Measurements from ENCODE around the gene PIM1. TPM values are rescaled to one million over a fixed set of nuclear protein-coding genes. Genes with fewer than 3 reads are reported as not detected.
"Not testable (repeated sequence)": the region's sequence is repeated elsewhere in the genome, so short reads cannot be mapped to it uniquely, and the experiment has no call there.

Gene PIM1
- total and polyA plus RNA-seq, 9 of the 15 experiments (the other 6 are each of a cell fraction or from before 2014, with no cell fraction given), result 19.0 to 789 (median 212) TPM

- H3K9me1 ChIP-seq (ENCODE audit: control insufficient read depth, insufficient read depth, low read length); DNase-seq (ENCODE audit: extremely low read depth in 1 of 4, low spot score in 3 of 4); FAIRE-seq; H4K20me1 ChIP-seq (replicated peaks; ENCODE audit: control insufficient read depth, insufficient read depth, low read length); BruUV-seq (replicated peaks); ATAC-seq; H3K4me2 ChIP-seq (ENCODE audit: insufficient read depth, low read length); H3K9ac ChIP-seq (ENCODE audit: insufficient read depth in 1 of 2, low read depth in 2 of 2, low read length in 2 of 2); H2AFZ ChIP-seq (ENCODE audit: low read depth, low read length); H3K79me2 ChIP-seq (ENCODE audit: control insufficient read depth, insufficient read depth, low read length); H3K9me3 ChIP-seq (replicated peaks; ENCODE audit: control insufficient read depth, insufficient read depth, low read depth, low read length); intact Hi-C loops (cut with micrococcal nuclease); H3K27me3 ChIP-seq (ENCODE audit: control insufficient read depth in 2 of 2, insufficient read depth in 2 of 2, low read length in 2 of 2); H3K4me3 ChIP-seq; H3K36me3 ChIP-seq (ENCODE audit: control insufficient read depth, insufficient read depth, low read length); in situ Hi-C loops (cut with MboI); CTCF ChIA-PET (ENCODE audit: low intra/inter-chr PET ratio); TF ChIP-seq JUND (IDR thresholded peaks at IDR 0.05; ENCODE audit: borderline replicate concordance, low read depth, low read length); NR4A1 (CRISPR knock-in tag; IDR thresholded peaks at IDR 0.05): not testable (repeated sequence)
- 58% methylated on average over 6 of the region's 6 CpGs for WGBS (ENCODE audit: insufficient coverage, low coverage, missing lambda C conversion rate)
- H3K27ac ChIP-seq (ENCODE audit: extremely low read depth, low read depth, low read length), result peak overlapping the region; percentile 97
- POLR2A ChIA-PET, result interaction anchor here (0.6 to 2.6 kb wide), 4 partner anchors 9 to 148 kb away, joined by 4 to 24 read pairs (median 6); no protein-coding TSS in a partner anchor
- peaks cover 69 to 71% of the 10 kb centered on the region in 2 experiments for H3K4me1 ChIP-seq (replicated peaks in 1 of 2; ENCODE audit: control insufficient read depth in 2 of 2, insufficient read depth in 2 of 2, low read length in 2 of 2)
- TF ChIP-seq, protein P1, sequence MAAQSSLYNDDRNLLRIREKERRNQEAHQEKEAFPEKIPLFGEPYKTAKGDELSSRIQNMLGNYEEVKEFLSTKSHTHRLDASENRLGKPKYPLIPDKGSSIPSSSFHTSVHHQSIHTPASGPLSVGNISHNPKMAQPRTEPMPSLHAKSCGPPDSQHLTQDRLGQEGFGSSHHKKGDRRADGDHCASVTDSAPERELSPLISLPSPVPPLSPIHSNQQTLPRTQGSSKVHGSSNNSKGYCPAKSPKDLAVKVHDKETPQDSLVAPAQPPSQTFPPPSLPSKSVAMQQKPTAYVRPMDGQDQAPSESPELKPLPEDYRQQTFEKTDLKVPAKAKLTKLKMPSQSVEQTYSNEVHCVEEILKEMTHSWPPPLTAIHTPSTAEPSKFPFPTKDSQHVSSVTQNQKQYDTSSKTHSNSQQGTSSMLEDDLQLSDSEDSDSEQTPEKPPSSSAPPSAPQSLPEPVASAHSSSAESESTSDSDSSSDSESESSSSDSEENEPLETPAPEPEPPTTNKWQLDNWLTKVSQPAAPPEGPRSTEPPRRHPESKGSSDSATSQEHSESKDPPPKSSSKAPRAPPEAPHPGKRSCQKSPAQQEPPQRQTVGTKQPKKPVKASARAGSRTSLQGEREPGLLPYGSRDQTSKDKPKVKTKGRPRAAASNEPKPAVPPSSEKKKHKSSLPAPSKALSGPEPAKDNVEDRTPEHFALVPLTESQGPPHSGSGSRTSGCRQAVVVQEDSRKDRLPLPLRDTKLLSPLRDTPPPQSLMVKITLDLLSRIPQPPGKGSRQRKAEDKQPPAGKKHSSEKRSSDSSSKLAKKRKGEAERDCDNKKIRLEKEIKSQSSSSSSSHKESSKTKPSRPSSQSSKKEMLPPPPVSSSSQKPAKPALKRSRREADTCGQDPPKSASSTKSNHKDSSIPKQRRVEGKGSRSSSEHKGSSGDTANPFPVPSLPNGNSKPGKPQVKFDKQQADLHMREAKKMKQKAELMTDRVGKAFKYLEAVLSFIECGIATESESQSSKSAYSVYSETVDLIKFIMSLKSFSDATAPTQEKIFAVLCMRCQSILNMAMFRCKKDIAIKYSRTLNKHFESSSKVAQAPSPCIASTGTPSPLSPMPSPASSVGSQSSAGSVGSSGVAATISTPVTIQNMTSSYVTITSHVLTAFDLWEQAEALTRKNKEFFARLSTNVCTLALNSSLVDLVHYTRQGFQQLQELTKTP (IDR thresholded peaks at IDR 0.05; ENCODE audit: low read depth in 1 of 2, partially characterized antibody in 2 of 2), result peak; percentile 47 to 96
- TF ChIP-seq GATAD2A (IDR thresholded peaks at IDR 0.05) (peak; percentile 3; the same call in 1 of the 2 replicates), JUND (tag; IDR thresholded peaks at IDR 0.05; ENCODE audit: borderline replicate concordance, low read depth, low read length) (peak; percentile 15; the same call in 1 of the 3 replicates), RBM25 (IDR thresholded peaks at IDR 0.05; ENCODE audit: low read depth, low read length, severe bottlenecking) (peak; percentile 45), NFIC (IDR thresholded peaks at IDR 0.05) (peak; percentile 8; the same call in 1 of the 2 replicates), ZNF175 (CRISPR knock-in tag; IDR thresholded peaks at IDR 0.05; ENCODE audit: low read depth) (peak; percentile 50; the same call in 1 of the 2 replicates), HDAC1 (IDR thresholded peaks at IDR 0.05) (peak in 1 of 2 experiments; percentile 42; a peak in 1 of 4 replicates), NR4A1 (tag; IDR thresholded peaks at IDR 0.05) (peak; percentile 24; the same call in 1 of the 2 replicates), NFRKB (IDR thresholded peaks at IDR 0.05; ENCODE audit: low read depth) (0 out of 2 replicates have a peak, but pooled peaks have one; percentile 67), ZNF146 (CRISPR knock-in tag; IDR thresholded peaks at IDR 0.05; ENCODE audit: unreplicated experiment) (peak; percentile 95), MEIS2 (IDR thresholded peaks at IDR 0.05; ENCODE audit: partially characterized antibody) (peak; percentile 43), TFE3 (CRISPR knock-in tag; IDR thresholded peaks at IDR 0.05) (0 out of 2 replicates have a peak, but pooled peaks have one; percentile 1)
- TF ChIP-seq, protein P2, sequence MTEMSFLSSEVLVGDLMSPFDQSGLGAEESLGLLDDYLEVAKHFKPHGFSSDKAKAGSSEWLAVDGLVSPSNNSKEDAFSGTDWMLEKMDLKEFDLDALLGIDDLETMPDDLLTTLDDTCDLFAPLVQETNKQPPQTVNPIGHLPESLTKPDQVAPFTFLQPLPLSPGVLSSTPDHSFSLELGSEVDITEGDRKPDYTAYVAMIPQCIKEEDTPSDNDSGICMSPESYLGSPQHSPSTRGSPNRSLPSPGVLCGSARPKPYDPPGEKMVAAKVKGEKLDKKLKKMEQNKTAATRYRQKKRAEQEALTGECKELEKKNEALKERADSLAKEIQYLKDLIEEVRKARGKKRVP (CRISPR knock-in tag; IDR thresholded peaks at IDR 0.05), result 0 out of 2 replicates have a peak, but pooled peaks have one; percentile 21
Observed at GRCh38 chr6:37185949-37186720, 16.2 kb downstream of the PIM1 start.
